Loucy (cell line): ENCODE data around the gene ROBO1.

Experiments used
- CTCF ChIP-seq: fragments of 200-600 bp; sonication (generic); conservative IDR thresholded peaks from 2 replicates; pipeline ENCODE4 v1.5.1; 2014; ENCODE audit warnings: mild to moderate bottlenecking, antibody characterized with exemption, low read length
- EZH2phosphoT487 ChIP-seq: fragments of 200-600 bp; IDR thresholded peaks from 2 replicates; pipeline ENCODE4 v1.6.1; 2018; ENCODE audit warnings: antibody characterized with exemption, mild to moderate bottlenecking, moderate library complexity, borderline replicate concordance

- TF ChIP-seq CTCF, result no peak
- no peak for TF ChIP-seq EZH2phosphoT487
These were observed 827.2 kb downstream of the ROBO1 start for GRCh38 chr3:78940626-78941025.
